ENCODE measurements around the gene PLXNA3. TPM values are rescaled to one million over a fixed set of nuclear protein-coding genes. Genes with fewer than 3 reads are reported as not detected.
A peak's percentile ranks its signal among the peaks of the same experiment; 100 is the strongest.

Gene PLXNA3
- total and polyA plus RNA-seq, 10 of the 15 experiments (the other 5 are each of a cell fraction or from before 2014, with no cell fraction given), result 0.26 to 26.8 (median 3.4) TPM

GRCh38 chrX:154490021-154490413 is 31.9 kb downstream of the PLXNA3 start:
- in situ Hi-C loops (cut with MboI), result no loop called here

More at GRCh38 chrX:154490021-154490413, 31.9 kb downstream of the PLXNA3 start:
- Histone ChIP-seq H3K36me3 (ENCODE audit: control insufficient read depth in 2 of 2, insufficient read depth in 2 of 2, low read length in 1 of 2) (peaks cover 0 to 2% of the 10 kb centered on the region in 2 experiments; a peak in 1 of 4 replicates), H3K9me3 (replicated peaks; ENCODE audit: control insufficient read depth, insufficient read depth, low read length) (no peaks in the 10 kb centered on the region; the same call in 2 of the 3 replicates), H3K4me3 (peak overlapping the region; percentile 74), H3K27ac (ENCODE audit: control insufficient read depth, insufficient read depth) (peak overlapping the region; percentile 76), H3K27me3 (replicated peaks in 1 of 2; ENCODE audit: control insufficient read depth in 2 of 2, insufficient read depth in 2 of 2, low read length in 1 of 2) (no peaks in the 10 kb centered on the region), H3K4me1 (ENCODE audit: control insufficient read depth, insufficient read depth, low read length) (peaks cover 6% of the 10 kb centered on the region; the same call in 1 of the 2 replicates), H2AFZ (ENCODE audit: control insufficient read depth, low read depth, low read length) (peak overlapping the region; percentile 55), H4K20me1 (ENCODE audit: control insufficient read depth, insufficient read depth) (no peaks in the 10 kb centered on the region), H3K4me2 (ENCODE audit: control insufficient read depth, insufficient read depth) (peak overlapping the region; percentile 84), H3K79me2 (ENCODE audit: control insufficient read depth, insufficient read depth, low read length) (peaks cover 16% of the 10 kb centered on the region), H3K9ac (ENCODE audit: control insufficient read depth, insufficient read depth, low read length) (peak overlapping the region; percentile 80)
- ATAC-seq (peak; percentile 35), FAIRE-seq (no peak), DNase-seq (ENCODE audit: low read depth, low spot score) (no peak)
- ChIA-PET POLR2A (interaction anchor here (0.7 to 3.3 kb wide), 17 partner anchors 9 to 121 kb away, joined by 3 to 14 read pairs (median 4); partner anchors contain the start of genes EMD, FAM3A and RPL10), RAD21 (ENCODE audit: unreplicated experiment) (interaction anchor here (0.6 to 1.9 kb wide), 10 partner anchors 11 to 116 kb away, joined by 3 to 7 read pairs (median 4); partner anchors contain the start of genes FAM3A, LAGE3 and RPL10), SMC1A (ENCODE audit: uncharacterized antibody, unreplicated experiment) (interaction anchor here (0.9 to 2.2 kb wide), 4 partner anchors 10 to 62 kb away, joined by 3 to 7 read pairs (median 4); partner anchors contain the start of genes ATP6AP1 and FAM3A), CTCF (interaction anchor here (0.6 to 2.4 kb wide), 4 partner anchors 9 to 110 kb away, joined by 3 to 13 read pairs (median 4); no protein-coding TSS in a partner anchor)
- 34% methylated on average over 15 of the region's 19 CpGs for WGBS (ENCODE audit: insufficient coverage, insufficient replicate concordance, low lambda C conversion rate, missing lambda C conversion rate)
- TSS peak; percentile 81 for BruUV-seq (replicated peaks)
- TF ChIP-seq REST (IDR thresholded peaks at IDR 0.05; ENCODE audit: low read depth, low read length) (no peak), TCF3 (IDR thresholded peaks at IDR 0.05; ENCODE audit: borderline replicate concordance, insufficient read depth, low read depth, low read length) (no peak), NR2C1 (IDR thresholded peaks at IDR 0.05) (no peak), HDAC2 (IDR thresholded peaks at IDR 0.05) (no peak), FOXK2 (IDR thresholded peaks at IDR 0.05) (no peak), RB1 (IDR thresholded peaks at IDR 0.05; ENCODE audit: borderline replicate concordance) (no peak), CEBPZ (IDR thresholded peaks at IDR 0.05; ENCODE audit: low read depth, low read length) (no peak), PRDM15 (CRISPR knock-in tag; IDR thresholded peaks at IDR 0.05) (no peak), GATAD2B (conservative IDR thresholded peaks at IDR 0.05; ENCODE audit: low read depth) (no peak), SMARCA5 (IDR thresholded peaks at IDR 0.05) (no peak)
- intact Hi-C loops (cut with micrococcal nuclease; ENCODE audit: unreplicated experiment), result loop anchor here (1.0 kb wide), 1 partner anchor 37 kb away; no protein-coding TSS in a partner anchor
